Ascending aorta (tissue), 2 donors: ENCODE results near the gene KCNJ5. TPM values are rescaled to one million over a fixed set of nuclear protein-coding genes. Genes with fewer than 3 reads are reported as not detected.

Experiments
- DNase-seq, 2 donors: peaks; one replicate each; pipeline ENCODE4 v3.0.0-alpha.2; 2019; ENCODE audit warnings: low spot score in 2 of 2
- H3K27ac ChIP-seq, 2 donors: fragments of 200-600 bp; sonication (generic); one replicate each; pipeline ENCODE4 v1.5.1; 2016 to 2017; ENCODE audit warnings: mild to moderate bottlenecking in 1 of 2
- H3K27me3 ChIP-seq: fragments of 200-600 bp; sonication (generic); one replicate; pipeline ENCODE4 v1.5.1; 2017
- H3K36me3 ChIP-seq, 2 donors: fragments of 200-600 bp; sonication (generic); one replicate each; pipeline ENCODE4 v1.5.1; 2016
- H3K4me1 ChIP-seq, 2 donors: fragments of 200-600 bp; sonication (generic); one replicate each; pipeline ENCODE4 v1.5.1; 2016 to 2017; ENCODE audit warnings: mild to moderate bottlenecking in 1 of 2
- H3K4me3 ChIP-seq, 2 donors: fragments of 200-600 bp; sonication (generic); one replicate each; pipeline ENCODE4 v1.5.1; 2016 to 2017; ENCODE audit warnings: mild to moderate bottlenecking in 1 of 2
- H3K9me3 ChIP-seq, 2 donors: fragments of 200-600 bp; sonication (generic); one replicate each; pipeline ENCODE4 v1.5.1; 2016
- CTCF ChIP-seq, 3 experiments: fragments of 200-600 bp in 2 of 3; fragments of 450-650 bp in 1 of 3; sonication (generic) in 2 of 3; IDR thresholded peaks; one replicate each; pipeline ENCODE4 v1.5.1; 2016 to 2019; ENCODE audit warnings: antibody characterized with exemption in 3 of 3, mild to moderate bottlenecking in 1 of 3, moderate library complexity in 1 of 3
- intact Hi-C: fragments of 100-400 bp; cut with DNase I; formaldehyde crosslinking; loops from one replicate; pipeline ENCODE4 v1.15.1; 2023
- total RNA-seq: library from RNA; depleted of rRNA; stranded (reverse); fragments of >200 nt; gene quantifications from one replicate; pipeline ENCODE4 v1.1.0, GENCODE V29; 2016

Gene KCNJ5
- total RNA-seq, 1 donor from 2014 or later = 0.53 TPM

GRCh38 chr11:128926437-128927107 lies 35.4 kb downstream of the KCNJ5 start:
- Histone ChIP-seq H3K4me1 (no peaks in the 10 kb centered on the region), H3K36me3 (no peaks in the 10 kb centered on the region), H3K4me3 (no peak overlapping the region), H3K9me3 (no peaks in the 10 kb centered on the region), H3K27ac (no peak overlapping the region), H3K27me3 (no peaks in the 10 kb centered on the region)
- no peak for TF ChIP-seq CTCF (IDR thresholded peaks at IDR 0.05)
- no peak for DNase-seq
- intact Hi-C loops = no loop called here

GRCh38 chr11:128927108-128927461 lies 35.9 kb downstream of the KCNJ5 start:
- Histone ChIP-seq H3K4me3 (no peak overlapping the region), H3K27ac (no peak overlapping the region), H3K9me3 (no peaks in the 10 kb centered on the region), H3K36me3 (no peaks in the 10 kb centered on the region), H3K4me1 (no peaks in the 10 kb centered on the region), H3K27me3 (no peaks in the 10 kb centered on the region)
- no peak for TF ChIP-seq CTCF (IDR thresholded peaks at IDR 0.05)
- intact Hi-C loops = no loop called here
- no peak for DNase-seq

- H3K4me3 ChIP-seq = no peak overlapping the region
- no peak overlapping the region for H3K27ac ChIP-seq
- no peaks in the 10 kb centered on the region for H3K36me3 ChIP-seq
- H3K4me1 ChIP-seq = no peaks in the 10 kb centered on the region
- no peak for DNase-seq
- intact Hi-C loops = no loop called here
- H3K27me3 ChIP-seq = no peaks in the 10 kb centered on the region
- no peaks in the 10 kb centered on the region for H3K9me3 ChIP-seq
- TF ChIP-seq CTCF (IDR thresholded peaks at IDR 0.05) = no peak
Measured at GRCh38 chr11:128927683-128928336, 36.7 kb downstream of the KCNJ5 start.

- TF ChIP-seq CTCF (IDR thresholded peaks at IDR 0.05) = no peak
- H3K4me1 ChIP-seq = no peaks in the 10 kb centered on the region
- no peaks in the 10 kb centered on the region for H3K9me3 ChIP-seq
- no peaks in the 10 kb centered on the region for H3K27me3 ChIP-seq
- DNase-seq = no peak
- no peak overlapping the region for H3K4me3 ChIP-seq
- intact Hi-C loops = no loop called here
- H3K27ac ChIP-seq = no peak overlapping the region
- H3K36me3 ChIP-seq = no peaks in the 10 kb centered on the region
Measured at GRCh38 chr11:128928400-128928799, 37.2 kb downstream of the KCNJ5 start.

- intact Hi-C loops = no loop called here
- H3K27ac ChIP-seq = no peak overlapping the region
- no peaks in the 10 kb centered on the region for H3K36me3 ChIP-seq
- H3K9me3 ChIP-seq = no peaks in the 10 kb centered on the region
- DNase-seq = no peak
- TF ChIP-seq CTCF (IDR thresholded peaks at IDR 0.05) = no peak
- no peaks in the 10 kb centered on the region for H3K4me1 ChIP-seq
- H3K4me3 ChIP-seq = no peak overlapping the region
- no peaks in the 10 kb centered on the region for H3K27me3 ChIP-seq
Measured at GRCh38 chr11:128929468-128929867, 38.3 kb downstream of the KCNJ5 start.
